H9 (cell line): ENCODE measurements around the gene ADAMTS2. TPM values are rescaled to one million over a fixed set of nuclear protein-coding genes. Genes with fewer than 3 reads are reported as not detected.
A peak's percentile ranks its signal among the peaks of the same experiment; 100 is the strongest.

ENCODE experiments used
- DNase-seq: peaks from one replicate; pipeline ENCODE4 v3.0.0-alpha.2; 2017
- H2AFZ ChIP-seq: one replicate; pipeline ENCODE4 v1.6.1; 2013; ENCODE audit warnings: mild to moderate bottlenecking, low read length, control low read depth, moderate library complexity
- H2AK5ac ChIP-seq: 2 replicates; pipeline ENCODE4 v1.6.1; 2013; ENCODE audit warnings: low read length, control low read depth, mixed read lengths; ENCODE audit not compliant: insufficient read length
- H2BK120ac ChIP-seq: one replicate; pipeline ENCODE4 v1.6.1; 2013; ENCODE audit warnings: low read depth, mild to moderate bottlenecking, low read length, control low read depth, inconsistent platforms; ENCODE audit not compliant: poor library complexity, severe bottlenecking
- H2BK12ac ChIP-seq: 2 replicates; pipeline ENCODE4 v1.6.1; 2013; ENCODE audit warnings: low read length, control low read depth, mixed read lengths, low read depth; ENCODE audit not compliant: insufficient read length
- H2BK15ac ChIP-seq: 2 replicates; pipeline ENCODE4 v1.6.1; 2013; ENCODE audit warnings: low read depth, low read length, control low read depth
- H2BK20ac ChIP-seq: one replicate; pipeline ENCODE4 v1.6.1; 2013; ENCODE audit warnings: low read depth, mild to moderate bottlenecking, low read length, control low read depth, inconsistent platforms; ENCODE audit not compliant: poor library complexity, severe bottlenecking
- H2BK5ac ChIP-seq: 2 replicates; pipeline ENCODE4 v1.6.1; 2013; ENCODE audit warnings: low read length, control low read depth, mixed read lengths; ENCODE audit not compliant: insufficient read length
- H3K14ac ChIP-seq: 2 replicates; pipeline ENCODE4 v1.6.1; 2013; ENCODE audit warnings: low read length, control low read depth; ENCODE audit not compliant: insufficient read depth
- H3K18ac ChIP-seq: 2 replicates; pipeline ENCODE4 v1.6.1; 2013; ENCODE audit warnings: low read depth, mild to moderate bottlenecking, mixed read lengths, low read length, control low read depth; ENCODE audit not compliant: insufficient read length
- H3K23ac ChIP-seq: 2 replicates; pipeline ENCODE4 v1.6.1; 2013; ENCODE audit warnings: low read length, control low read depth, mixed read lengths, low read depth; ENCODE audit not compliant: insufficient read length
- H3K23me2 ChIP-seq: 2 replicates; pipeline ENCODE4 v1.6.1; 2013; ENCODE audit warnings: low read depth, mild to moderate bottlenecking, mixed read lengths, low read length, control low read depth; ENCODE audit not compliant: insufficient read length, poor library complexity, severe bottlenecking
- H3K27ac ChIP-seq: 2 replicates; pipeline ENCODE4 v1.5.1; 2013; ENCODE audit warnings: low read length, control low read depth, mixed read lengths, low read depth; ENCODE audit not compliant: insufficient read length
- H3K27me3 ChIP-seq: 2 replicates; pipeline ENCODE4 v1.6.1; 2013; ENCODE audit warnings: low read length, control low read depth, inconsistent platforms; ENCODE audit not compliant: insufficient read depth
- H3K4ac ChIP-seq: 2 replicates; pipeline ENCODE4 v1.6.1; 2013; ENCODE audit warnings: low read depth, mild to moderate bottlenecking, control low read depth, inconsistent platforms, low read length, moderate library complexity
- H3K4me1 ChIP-seq: 2 replicates; pipeline ENCODE4 v1.6.1; 2013; ENCODE audit warnings: low read length, control low read depth, inconsistent platforms; ENCODE audit not compliant: insufficient read depth
- H3K4me2 ChIP-seq: 2 replicates; pipeline ENCODE4 v1.6.1; 2013; ENCODE audit warnings: low read length, control low read depth, mixed read lengths; ENCODE audit not compliant: insufficient read length, insufficient read depth
- H3K56ac ChIP-seq: 2 replicates; pipeline ENCODE4 v1.6.1; 2013; ENCODE audit warnings: low read depth, mild to moderate bottlenecking, mixed read lengths, low read length, control low read depth; ENCODE audit not compliant: insufficient read length
- H3K79me1 ChIP-seq: 2 replicates; pipeline ENCODE4 v1.6.1; 2013; ENCODE audit warnings: low read depth, mild to moderate bottlenecking, moderate library complexity, low read length, control low read depth, inconsistent platforms; ENCODE audit not compliant: insufficient read depth, poor library complexity, severe bottlenecking
- H3K79me2 ChIP-seq: 2 replicates; pipeline ENCODE4 v1.6.1; 2013; ENCODE audit warnings: low read length, control low read depth, inconsistent platforms; ENCODE audit not compliant: insufficient read depth
- H3K9ac ChIP-seq: 2 replicates; pipeline ENCODE4 v1.6.1; 2013; ENCODE audit warnings: low read length, control low read depth, mixed read lengths; ENCODE audit not compliant: insufficient read length; ENCODE audit errors: extremely low read depth
- H3K9me3 ChIP-seq: one replicate; pipeline ENCODE4 v1.6.1; 2013; ENCODE audit warnings: low read depth, low read length, inconsistent platforms; ENCODE audit not compliant: control insufficient read depth
- H3T11ph ChIP-seq: one replicate; pipeline ENCODE4 v1.6.1; 2013; ENCODE audit warnings: mild to moderate bottlenecking, low read length, control low read depth, inconsistent platforms
- H4K20me1 ChIP-seq: one replicate; pipeline ENCODE4 v1.6.1; 2013; ENCODE audit not compliant: control insufficient read depth, insufficient read length, insufficient read depth
- H4K5ac ChIP-seq: 2 replicates; pipeline ENCODE4 v1.6.1; 2013; ENCODE audit warnings: low read depth, mild to moderate bottlenecking, mixed read lengths, low read length, control low read depth; ENCODE audit not compliant: insufficient read length
- H4K8ac ChIP-seq: replicated peaks from 2 replicates; pipeline ENCODE4 v1.6.1; 2013; ENCODE audit warnings: low read length, control low read depth, mixed read lengths, low read depth; ENCODE audit not compliant: insufficient read length
- H4K91ac ChIP-seq: 2 replicates; pipeline ENCODE4 v1.6.1; 2013; ENCODE audit warnings: low read depth, mild to moderate bottlenecking, moderate library complexity, mixed read lengths, low read length, control low read depth; ENCODE audit not compliant: insufficient read length
- H3K27ac Mint-ChIP-seq, 3 experiments: 2 replicates in 2 of 3; 3 replicates in 1 of 3; pipeline ENCODE4 v1.8.0; 2020 to 2021; ENCODE audit warnings: mixed read lengths in 3 of 3, mild to moderate bottlenecking in 1 of 3, moderate library complexity in 1 of 3
- H3K27me3 Mint-ChIP-seq: 2 replicates; pipeline ENCODE4 v1.8.0; 2021; ENCODE audit warnings: low read depth, mild to moderate bottlenecking, moderate library complexity, mixed read lengths
- H3K36me3 Mint-ChIP-seq, 3 experiments: 2 replicates in 2 of 3; 3 replicates in 1 of 3; pipeline ENCODE4 v1.8.0; 2020 to 2021; ENCODE audit warnings: low read depth in 3 of 3, mixed read lengths in 3 of 3; ENCODE audit not compliant: insufficient read depth in 1 of 3
- H3K4me1 Mint-ChIP-seq, 2 experiments: 2 replicates each; pipeline ENCODE4 v1.8.0; 2020; ENCODE audit warnings: mixed read lengths in 2 of 2
- H3K4me3 Mint-ChIP-seq, 2 experiments: 2 replicates in 1 of 2; 3 replicates in 1 of 2; pipeline ENCODE4 v1.8.0; 2020 to 2021; ENCODE audit warnings: mild to moderate bottlenecking in 2 of 2, mixed read lengths in 2 of 2, moderate library complexity in 1 of 2
- H3K9me3 Mint-ChIP-seq, 2 experiments: 2 replicates in 1 of 2; 3 replicates in 1 of 2; pipeline ENCODE4 v1.8.0; 2020; ENCODE audit warnings: mild to moderate bottlenecking in 2 of 2, mixed read lengths in 2 of 2, moderate library complexity in 1 of 2
- whole genome bisulfite sequencing: extraction: QIAGEN DNeasy Blood & Tissue Kit; methylation state at CpG from one replicate; pipeline ENCODE4 v1.1.7; 2013; ENCODE audit warnings: missing lambda C conversion rate, low lambda C conversion rate, mixed read lengths; ENCODE audit not compliant: insufficient read length; ENCODE audit errors: extremely low coverage; 5-methylcytosine and 5-hydroxymethylcytosine counted together
- total RNA-seq: library from RNA; stranded (reverse); gene quantifications from 2 replicates; pipeline ENCODE4 v1.2.1, GENCODE V29; 2021
- TF ChIP-seq, protein P1 (sequence below): fragments of 200-600 bp; sonication (generic); conservative IDR thresholded peaks from 3 replicates; pipeline ENCODE4 v1.8.0; 2021; ENCODE audit warnings: antibody characterized with exemption, mild to moderate bottlenecking

ADAMTS2 gene
- total RNA-seq, 1 experiment from 2014 or later, result 5.4 TPM

DNA sequence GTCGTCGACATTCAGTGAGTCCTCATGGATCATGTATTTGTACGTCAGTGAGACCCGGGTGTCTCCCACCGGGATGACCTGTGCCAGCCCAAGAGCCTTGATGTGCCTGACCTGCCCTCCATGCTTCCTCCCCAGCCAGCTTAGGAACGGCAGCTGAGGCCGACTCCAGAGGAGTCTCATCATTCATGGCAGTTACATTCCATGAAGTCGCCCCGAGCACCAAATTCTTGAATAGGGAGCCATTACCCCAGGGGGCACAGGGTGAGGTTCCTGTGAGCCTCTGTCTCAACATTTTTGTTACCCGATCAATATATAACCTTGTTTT is 217.3 kb downstream of the ADAMTS2 start:
- Histone ChIP-seq H3K56ac (no peak overlapping the region), H4K20me1 (no peaks in the 10 kb centered on the region), H4K8ac (no peak overlapping the region), H3K27me3 (no peaks in the 10 kb centered on the region), H4K5ac (no peak overlapping the region), H3K9ac (no peak overlapping the region), H3K79me2 (no peaks in the 10 kb centered on the region), H3K23me2 (no peaks in the 10 kb centered on the region), H2AK5ac (no peak overlapping the region), H2BK5ac (no peak overlapping the region), H3K4me1 (no peaks in the 10 kb centered on the region), H3K79me1 (no peaks in the 10 kb centered on the region), H3T11ph (no peak overlapping the region), H2BK20ac (no peak overlapping the region), H3K9me3 (no peaks in the 10 kb centered on the region), H2BK15ac (no peak overlapping the region), H2AFZ (no peak overlapping the region), H3K4me2 (no peak overlapping the region), H2BK12ac (no peak overlapping the region), H3K18ac (no peak overlapping the region), H3K27ac (no peak overlapping the region), H3K4ac (no peak overlapping the region), H4K91ac (no peak overlapping the region), H3K23ac (no peak overlapping the region), H3K14ac (no peak overlapping the region), H2BK120ac (no peak overlapping the region)
- no peak for DNase-seq
- H3K36me3 Mint-ChIP-seq, result peaks cover 2 to 21% (median 4%) of the 10 kb centered on the region in 3 experiments; a peak in 6 of 7 replicates
- H3K9me3 Mint-ChIP-seq, result peaks cover 15 to 70% of the 10 kb centered on the region in 2 experiments
- H3K4me1 Mint-ChIP-seq, result no peaks in the 10 kb centered on the region
- TF ChIP-seq, protein P1, sequence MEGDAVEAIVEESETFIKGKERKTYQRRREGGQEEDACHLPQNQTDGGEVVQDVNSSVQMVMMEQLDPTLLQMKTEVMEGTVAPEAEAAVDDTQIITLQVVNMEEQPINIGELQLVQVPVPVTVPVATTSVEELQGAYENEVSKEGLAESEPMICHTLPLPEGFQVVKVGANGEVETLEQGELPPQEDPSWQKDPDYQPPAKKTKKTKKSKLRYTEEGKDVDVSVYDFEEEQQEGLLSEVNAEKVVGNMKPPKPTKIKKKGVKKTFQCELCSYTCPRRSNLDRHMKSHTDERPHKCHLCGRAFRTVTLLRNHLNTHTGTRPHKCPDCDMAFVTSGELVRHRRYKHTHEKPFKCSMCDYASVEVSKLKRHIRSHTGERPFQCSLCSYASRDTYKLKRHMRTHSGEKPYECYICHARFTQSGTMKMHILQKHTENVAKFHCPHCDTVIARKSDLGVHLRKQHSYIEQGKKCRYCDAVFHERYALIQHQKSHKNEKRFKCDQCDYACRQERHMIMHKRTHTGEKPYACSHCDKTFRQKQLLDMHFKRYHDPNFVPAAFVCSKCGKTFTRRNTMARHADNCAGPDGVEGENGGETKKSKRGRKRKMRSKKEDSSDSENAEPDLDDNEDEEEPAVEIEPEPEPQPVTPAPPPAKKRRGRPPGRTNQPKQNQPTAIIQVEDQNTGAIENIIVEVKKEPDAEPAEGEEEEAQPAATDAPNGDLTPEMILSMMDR, result no peak
- no CpG with 5 or more reads among the region's 10 CpGs for WGBS
- no peak overlapping the region for H3K4me3 Mint-ChIP-seq
- no peaks in the 10 kb centered on the region for H3K27me3 Mint-ChIP-seq
- peak overlapping the region in 1 of 3 experiments; percentile 73; a peak in 1 of 7 replicates for H3K27ac Mint-ChIP-seq
